SK-N-SH (cell line): ENCODE measurements around the gene SMIM41. TPM values are rescaled to one million over a fixed set of nuclear protein-coding genes. Genes with fewer than 3 reads are reported as not detected.

Experiments
- CTCF ChIA-PET: fragments of 300-600, 350-600 bp; formaldehyde crosslinking; extraction: SDS; loops from one replicate; lab custom pipeline; 2021; lab: Yijun Ruan, JAX
- POLR2A ChIA-PET: fragments of 350-600 bp; sonication (Branson Sonifier 250); formaldehyde crosslinking; extraction: SDS; loops from one replicate; lab custom pipeline; 2020; ENCODE audit warnings: antibody characterized with exemption, inconsistent platforms; lab: Yijun Ruan, JAX
- DNase-seq: peaks from one replicate; pipeline ENCODE4 v3.0.0; 2012
- H2AFZ ChIP-seq: fragments of 200-600 bp; sonication (generic); 2 replicates; pipeline ENCODE4 v1.8.1; 2016; ENCODE audit warnings: antibody characterized with exemption, mild to moderate bottlenecking, low read depth
- H3F3A ChIP-seq: fragments of 200-600 bp; sonication (generic); replicated peaks from 2 replicates; pipeline ENCODE3; 2016; ENCODE audit warnings: antibody characterized with exemption, mild to moderate bottlenecking; ENCODE audit not compliant: insufficient read depth
- H3K27ac ChIP-seq, 2 experiments: fragments of 200-500 bp in 1 of 2; fragments of 200-600 bp in 1 of 2; sonication (Bioruptor generic) in 1 of 2; sonication (generic), shearing (Covaris generic) in 1 of 2; 2 replicates each; pipeline versions ENCODE4 v1.5.1 to v1.6.1; 2014 to 2016; ENCODE audit warnings: low read depth in 2 of 2, inconsistent platforms in 1 of 2, low read length in 1 of 2, mild to moderate bottlenecking in 1 of 2, mixed read lengths in 1 of 2
- H3K27me3 ChIP-seq: fragments of 200-600 bp; sonication (generic), shearing (Covaris generic); 2 replicates; pipeline ENCODE4 v1.6.1; 2016; ENCODE audit warnings: mixed run types; ENCODE audit not compliant: insufficient read depth
- H3K36me3 ChIP-seq, 2 experiments: fragments of 200-500 bp in 1 of 2; fragments of 200-600 bp in 1 of 2; sonication (Bioruptor generic) in 1 of 2; sonication (generic) in 1 of 2; replicated peaks in 1 of 2; 2 replicates each; pipeline versions ENCODE3 to v1.5.1; 2014 to 2016; ENCODE audit warnings: low read length in 1 of 2, mild to moderate bottlenecking in 1 of 2; ENCODE audit not compliant: insufficient read depth in 2 of 2, control insufficient read depth in 1 of 2
- H3K4me1 ChIP-seq, 2 experiments: fragments of 200-500 bp in 1 of 2; fragments of 200-600 bp in 1 of 2; sonication (Bioruptor generic) in 1 of 2; sonication (generic), shearing (Covaris generic) in 1 of 2; 2 replicates each; pipeline versions ENCODE4 v1.5.1 to v1.6.1; 2014 to 2016; ENCODE audit warnings: low read depth in 1 of 2, low read length in 1 of 2, mixed run types in 1 of 2; ENCODE audit not compliant: insufficient read depth in 2 of 2, control insufficient read depth in 1 of 2
- H3K4me2 ChIP-seq: fragments of 200-600 bp; sonication (generic), shearing (Covaris generic); 2 replicates; pipeline ENCODE4 v1.6.1; 2017; ENCODE audit warnings: mixed run types
- H3K4me3 ChIP-seq, 2 experiments: fragments of 200-500 bp in 1 of 2; fragments of 200-600 bp in 1 of 2; sonication (Bioruptor generic) in 1 of 2; sonication (generic), shearing (Covaris generic) in 1 of 2; 2 replicates each; pipeline versions ENCODE4 v1.5.1 to v1.8.1; 2014 to 2016; ENCODE audit warnings: low read depth in 2 of 2, inconsistent platforms in 1 of 2, low read length in 1 of 2, mild to moderate bottlenecking in 1 of 2, mixed read lengths in 1 of 2, moderate library complexity in 1 of 2
- H3K79me2 ChIP-seq: fragments of 200-600 bp; sonication (generic); 2 replicates; pipeline ENCODE4 v1.8.1; 2017; ENCODE audit warnings: mild to moderate bottlenecking; ENCODE audit not compliant: insufficient read depth
- H3K9ac ChIP-seq: fragments of 200-600 bp; sonication (generic); 2 replicates; pipeline ENCODE4 v1.6.1; 2017; ENCODE audit warnings: mixed run types
- H3K9me2 ChIP-seq: fragments of 200-600 bp; sonication (generic); 2 replicates; pipeline ENCODE4 v1.6.1; 2017; ENCODE audit warnings: mixed run types
- H3K9me3 ChIP-seq: fragments of 200-600 bp; sonication (generic); 2 replicates; pipeline ENCODE4 v1.6.1; 2017; ENCODE audit warnings: mixed run types, mild to moderate bottlenecking, moderate library complexity
- H4K20me1 ChIP-seq: fragments of 200-600 bp; sonication (generic); 2 replicates; pipeline ENCODE4 v1.6.1; 2017; ENCODE audit warnings: mild to moderate bottlenecking, mixed run types; ENCODE audit not compliant: insufficient read depth
- CHD2 ChIP-seq: fragments of 150-350 bp; IDR thresholded peaks from 2 replicates; pipeline ENCODE4 v1.6.1; 2018; ENCODE audit warnings: low read length; ENCODE audit not compliant: partially characterized antibody
- FOSL2 ChIP-seq: IDR thresholded peaks from 2 replicates; pipeline ENCODE4 v1.4.0; 2012; ENCODE audit warnings: low read depth, mild to moderate bottlenecking, moderate library complexity, borderline replicate concordance
- FOXJ3 ChIP-seq: sonication (generic); formaldehyde crosslinking; IDR thresholded peaks from 2 replicates; pipeline ENCODE4 v1.5.1; 2020; ENCODE audit warnings: mild to moderate bottlenecking, missing genetic modification reagents
- MXI1 ChIP-seq: IDR thresholded peaks from 2 replicates; pipeline ENCODE4 v1.6.1; 2012; ENCODE audit warnings: mild to moderate bottlenecking, low read depth, low read length, improper control_type of control experiment
- TAF1 ChIP-seq: IDR thresholded peaks from 2 replicates; pipeline ENCODE4 v1.6.1; 2012; ENCODE audit warnings: low read depth, mild to moderate bottlenecking, low read length, moderate library complexity, borderline replicate concordance
- USF1 ChIP-seq: IDR thresholded peaks from 2 replicates; pipeline ENCODE4 v1.4.0; 2012; ENCODE audit warnings: low read depth, borderline replicate concordance
- WGBS: methylation state at CpG from one replicate; pipeline ENCODE4 v1.1.6; 2017; ENCODE audit warnings: low lambda C conversion rate; 5-methylcytosine and 5-hydroxymethylcytosine counted together
- polyA plus RNA-seq, 3 experiments: library from polyadenylated mRNA; depleted of rRNA; stranded (reverse); fragments of >200 nt; gene quantifications; 2 replicates each; pipeline ENCODE4 v1.2.3, GENCODE V29; 2012

SMIM41 gene
- polyA plus RNA-seq, 1 of the 3 experiments (the other 2 are of a cell fraction) = not detected

GRCh38 chr12:52059582-52060497 lies 19.7 kb upstream of the SMIM41 start:
- H2AFZ ChIP-seq = no peak overlapping the region
- H3K4me1 ChIP-seq = peaks cover 0 to 36% of the 10 kb centered on the region in 2 experiments; a peak in 1 of 4 replicates
- TF ChIP-seq FOSL2 = no peak
- no peak overlapping the region for H3K27ac ChIP-seq
- no peak overlapping the region for H3K9ac ChIP-seq
- H3K36me3 ChIP-seq = peaks cover 0 to 4% of the 10 kb centered on the region in 2 experiments
- DNase-seq = no peak
- POLR2A ChIA-PET = no interaction called here
- no peaks in the 10 kb centered on the region for H3K79me2 ChIP-seq
- WGBS = 87% methylated on average over 12 of the region's 12 CpGs
- no peaks in the 10 kb centered on the region for H4K20me1 ChIP-seq
- CTCF ChIA-PET = interaction anchor here (0.5 to 15.6 kb wide), 7 partner anchors 9 to 67 kb away, joined by 3 to 279 read pairs (median 5); partner anchors contain the start of genes ATG101, NR4A1 and SMIM41
- H3K4me2 ChIP-seq = no peak overlapping the region
- H3K4me3 ChIP-seq = no peak overlapping the region
- no peaks in the 10 kb centered on the region for H3F3A ChIP-seq
- H3K27me3 ChIP-seq = no peaks in the 10 kb centered on the region
- no peaks in the 10 kb centered on the region for H3K9me3 ChIP-seq
- H3K9me2 ChIP-seq = no peaks in the 10 kb centered on the region

GRCh38 chr12:52060498-52061177 lies 18.9 kb upstream of the SMIM41 start:
- CTCF ChIA-PET = interaction anchor here (0.5 to 15.6 kb wide), 7 partner anchors 8 to 67 kb away, joined by 3 to 279 read pairs (median 3); partner anchors contain the start of genes ATG101 and NR4A1
- Histone ChIP-seq H4K20me1 (no peaks in the 10 kb centered on the region), H3K9me2 (no peaks in the 10 kb centered on the region), H3K27ac (no peak overlapping the region), H3K4me1 (peaks cover 0 to 36% of the 10 kb centered on the region in 2 experiments; a peak in 1 of 4 replicates), H3K9ac (no peak overlapping the region), H3K79me2 (no peaks in the 10 kb centered on the region), H3K4me3 (no peak overlapping the region), H3K4me2 (no peak overlapping the region), H3K27me3 (no peaks in the 10 kb centered on the region), H2AFZ (no peak overlapping the region), H3K9me3 (no peaks in the 10 kb centered on the region), H3F3A (no peaks in the 10 kb centered on the region), H3K36me3 (peaks cover 0 to 4% of the 10 kb centered on the region in 2 experiments)
- no peak for TF ChIP-seq USF1
- TF ChIP-seq TAF1 = no peak
- no peak for TF ChIP-seq FOXJ3 (CRISPR knock-in tag)
- no peak for TF ChIP-seq MXI1
- TF ChIP-seq CHD2 = no peak
- no peak for DNase-seq
- WGBS = 60% methylated on average over 6 of the region's 14 CpGs
- POLR2A ChIA-PET = no interaction called here
